Endothelial cell of umbilical vein (primary cell): Measurements from ENCODE around the gene KRTAP26-1. TPM values are rescaled to one million over a fixed set of nuclear protein-coding genes. Genes with fewer than 3 reads are reported as not detected.

Experiments used
- BruUV-seq: library from RNA; stranded (reverse); fragments of 400-500 nt; replicated peaks from 2 replicates; lab custom pipeline; 2021; lab: Mats Ljungman, UMichigan
- CTCF ChIA-PET: fragments of 300-600, 350-600 bp; sonication (Branson Sonifier 250); formaldehyde crosslinking; loops from one replicate; lab custom pipeline; 2021; ENCODE audit warnings: antibody characterized with exemption, inconsistent platforms; lab: Charles Lee
- POLR2A ChIA-PET: fragments of 300-600, 350-600 bp; sonication (Branson Sonifier 250); formaldehyde crosslinking; loops from one replicate; lab custom pipeline; 2021; ENCODE audit warnings: antibody characterized with exemption, inconsistent platforms; lab: Charles Lee
- DNase-seq: peaks from one replicate; pipeline ENCODE4 v3.0.0-alpha.2; 2011; ENCODE audit warnings: low read depth, low spot score
- FAIRE-seq: peaks from 2 replicates; lab custom pipeline; 2011; peaks lifted over from hg19 to GRCh38; lab: Jason Lieb, UNC
- H2AFZ ChIP-seq: 2 replicates; pipeline ENCODE4 v1.6.0; 2012; ENCODE audit warnings: low read depth, low read length, control low read depth, inconsistent platforms
- H3K27ac ChIP-seq: 2 replicates; pipeline ENCODE4 v1.5.1; 2011; ENCODE audit warnings: low read depth, mild to moderate bottlenecking, control low read depth, low read length, moderate library complexity; ENCODE audit not compliant: insufficient read depth
- H3K27me3 ChIP-seq, 2 experiments: 2 replicates each; pipeline versions ENCODE4 v1.6.0 to v1.6.1; 2011; ENCODE audit warnings: low read length in 2 of 2, mixed read lengths in 1 of 2; ENCODE audit not compliant: control insufficient read depth in 2 of 2, insufficient read depth in 2 of 2
- H3K36me3 ChIP-seq, 2 experiments: 2 replicates in 1 of 2; 3 replicates in 1 of 2; pipeline ENCODE4 v1.5.1; 2011; ENCODE audit warnings: low read length in 2 of 2, mild to moderate bottlenecking in 1 of 2, moderate library complexity in 1 of 2; ENCODE audit not compliant: control insufficient read depth in 2 of 2, insufficient read depth in 2 of 2; ENCODE audit errors: extremely low read depth in 1 of 2
- H3K4me1 ChIP-seq: 3 replicates; pipeline ENCODE4 v1.5.1; 2011; ENCODE audit warnings: mild to moderate bottlenecking, low read length; ENCODE audit not compliant: control insufficient read depth, insufficient read depth; ENCODE audit errors: extremely low read depth
- H3K4me2 ChIP-seq: 2 replicates; pipeline ENCODE4 v1.6.1; 2011; ENCODE audit warnings: low read length, control low read depth, mixed read lengths; ENCODE audit not compliant: insufficient read depth
- H3K4me3 ChIP-seq, 3 experiments: fragments of 200-600 bp in 1 of 3; sonication (generic), shearing (Covaris generic) in 1 of 3; replicated peaks in 1 of 3; 2 replicates each; pipeline ENCODE4 v1.5.1; 2011 to 2016; ENCODE audit warnings: control low read depth in 3 of 3, low read length in 3 of 3, mild to moderate bottlenecking in 2 of 3, inconsistent platforms in 1 of 3, low read depth in 1 of 3, moderate library complexity in 1 of 3; ENCODE audit not compliant: insufficient read depth in 1 of 3
- H3K79me2 ChIP-seq: 2 replicates; pipeline ENCODE4 v1.6.0; 2012; ENCODE audit warnings: low read length, inconsistent platforms; ENCODE audit not compliant: control insufficient read depth, insufficient read depth
- H3K9ac ChIP-seq: replicated peaks from 2 replicates; pipeline ENCODE3; 2011; ENCODE audit warnings: low read length, control low read depth; ENCODE audit not compliant: insufficient read depth; ENCODE audit errors: extremely low read depth
- H3K9me1 ChIP-seq: replicated peaks from 3 replicates; pipeline ENCODE4 v1.6.0; 2011; ENCODE audit warnings: mild to moderate bottlenecking, low read length; ENCODE audit not compliant: control insufficient read depth, insufficient read depth; ENCODE audit errors: extremely low read depth
- H3K9me3 ChIP-seq: replicated peaks from 2 replicates; pipeline ENCODE4 v1.5.1; 2012; ENCODE audit warnings: low read length, inconsistent platforms; ENCODE audit not compliant: control insufficient read depth, insufficient read depth
- H4K20me1 ChIP-seq: replicated peaks from 2 replicates; pipeline ENCODE3; 2011; ENCODE audit warnings: mild to moderate bottlenecking, low read length; ENCODE audit not compliant: control insufficient read depth, insufficient read depth; ENCODE audit errors: extremely low read depth
- EZH2 ChIP-seq: IDR thresholded peaks from 2 replicates; pipeline ENCODE4 v1.6.1; 2012; ENCODE audit warnings: borderline replicate concordance, low read depth, mild to moderate bottlenecking, moderate library complexity, low read length, inconsistent platforms; ENCODE audit not compliant: severe bottlenecking
- FOS ChIP-seq: IDR thresholded peaks from 2 replicates; pipeline ENCODE4 v1.6.1; 2011; ENCODE audit warnings: mild to moderate bottlenecking, low read length, moderate library complexity, borderline replicate concordance; ENCODE audit not compliant: insufficient read depth
- GATA2 ChIP-seq: IDR thresholded peaks from 2 replicates; pipeline ENCODE4 v1.7.0; 2011; ENCODE audit warnings: low read depth, mild to moderate bottlenecking, moderate library complexity, mixed read lengths, low read length; ENCODE audit not compliant: insufficient read length, insufficient read depth
- JUN ChIP-seq: IDR thresholded peaks from 2 replicates; pipeline ENCODE4 v1.6.1; 2011; ENCODE audit warnings: borderline replicate concordance, low read depth; ENCODE audit not compliant: insufficient read length, insufficient read depth
- MYC ChIP-seq: IDR thresholded peaks from one replicate; pipeline ENCODE4 v1.6.1; 2011; ENCODE audit warnings: mild to moderate bottlenecking, low read depth, low read length
- POLR2A ChIP-seq: IDR thresholded peaks from 2 replicates; pipeline ENCODE4 v1.6.1; 2012; ENCODE audit warnings: low read depth, mild to moderate bottlenecking, control low read depth, low read length
- POLR2AphosphoS5 ChIP-seq: IDR thresholded peaks from 2 replicates; pipeline ENCODE4 v1.6.1; 2012; ENCODE audit warnings: low read depth, mild to moderate bottlenecking, control low read depth, low read length, moderate library complexity; ENCODE audit not compliant: insufficient read depth
- dilution Hi-C: fragments of 300-500 bp; cut with MboI; formaldehyde crosslinking; loops from one replicate; pipeline ENCODE4 v1.15.0; 2019; ENCODE audit warnings: low sequenced_read_pairs; ENCODE audit not compliant: extremely low pct_ligation_motif_present
- intact Hi-C: fragments of 100-400 bp; cut with micrococcal nuclease; formaldehyde crosslinking; loops from one replicate; pipeline ENCODE4 v1.10.0; 2022
- polyA plus RNA-seq, 4 experiments: library from polyadenylated mRNA; depleted of rRNA in 3 of 4; stranded (reverse) in 3 of 4; unstranded in 1 of 4; fragments of >200 nt; gene quantifications; 2 replicates each; pipeline versions ENCODE4 v1.2.1 to v1.2.3, GENCODE V29; 2011 to 2012; ENCODE audit warnings: missing spikeins in 1 of 4
- total RNA-seq: library from RNA; stranded (reverse); gene quantifications from 2 replicates; pipeline ENCODE4 v1.2.3, GENCODE V29; 2021
- TF ChIP-seq, protein P1 (sequence below), 2 donors: IDR thresholded peaks; 1 replicate in 1 of 2; 2 replicates in 1 of 2; pipeline ENCODE4 v1.5.1; 2011; ENCODE audit warnings: low read length in 2 of 2, mild to moderate bottlenecking in 2 of 2, moderate library complexity in 2 of 2, control low read depth in 1 of 2, inconsistent platforms in 1 of 2, low read depth in 1 of 2; ENCODE audit not compliant: insufficient read depth in 1 of 2; ENCODE audit errors: extremely low read depth in 1 of 2
- TF ChIP-seq, protein P2 (sequence below): IDR thresholded peaks from 2 replicates; pipeline ENCODE4 v1.6.1; 2011; ENCODE audit not compliant: insufficient read depth, insufficient read length

Gene KRTAP26-1
- total and polyA plus RNA-seq, 2 donors (not counting 3 experiments of a cell fraction or from before 2014, with no cell fraction given) = not detected

DNA sequence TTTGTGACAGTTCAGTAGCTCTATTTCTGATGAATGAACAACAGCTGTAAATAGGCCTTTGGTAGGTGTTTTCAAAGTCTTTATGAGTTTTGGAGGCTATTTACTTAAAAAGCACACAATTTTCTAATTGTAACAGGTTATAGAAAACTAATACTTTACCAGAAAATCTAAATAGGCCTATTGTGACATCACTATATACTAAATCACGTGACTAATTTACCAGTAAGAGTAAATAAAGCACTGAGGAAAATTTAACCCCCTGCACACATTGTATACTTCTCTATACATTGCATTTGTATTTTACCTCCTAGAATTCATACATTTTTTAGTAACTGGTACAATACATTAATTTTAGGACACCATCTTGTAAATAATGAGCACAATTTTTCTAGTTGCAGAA, 15.0 kb downstream of the KRTAP26-1 start:
- Histone ChIP-seq H4K20me1 (no peaks in the 10 kb centered on the region), H2AFZ (no peak overlapping the region), H3K9me1 (no peaks in the 10 kb centered on the region), H3K9me3 (peaks cover 7% of the 10 kb centered on the region), H3K4me2 (no peak overlapping the region), H3K27ac (no peak overlapping the region), H3K79me2 (no peaks in the 10 kb centered on the region), H3K27me3 (no peaks in the 10 kb centered on the region), H3K9ac (no peak overlapping the region), H3K4me3 (no peak overlapping the region), H3K4me1 (no peaks in the 10 kb centered on the region), H3K36me3 (no peaks in the 10 kb centered on the region)
- intact Hi-C loops (no loop called here), dilution Hi-C loops (no loop called here)
- no peak for FAIRE-seq
- ChIA-PET CTCF (no interaction called here), POLR2A (no interaction called here)
- no TSS peak for BruUV-seq
- no peak for TF ChIP-seq MYC
- TF ChIP-seq POLR2A = no peak
- no peak for TF ChIP-seq GATA2
- no peak for TF ChIP-seq EZH2
- TF ChIP-seq, protein P1, sequence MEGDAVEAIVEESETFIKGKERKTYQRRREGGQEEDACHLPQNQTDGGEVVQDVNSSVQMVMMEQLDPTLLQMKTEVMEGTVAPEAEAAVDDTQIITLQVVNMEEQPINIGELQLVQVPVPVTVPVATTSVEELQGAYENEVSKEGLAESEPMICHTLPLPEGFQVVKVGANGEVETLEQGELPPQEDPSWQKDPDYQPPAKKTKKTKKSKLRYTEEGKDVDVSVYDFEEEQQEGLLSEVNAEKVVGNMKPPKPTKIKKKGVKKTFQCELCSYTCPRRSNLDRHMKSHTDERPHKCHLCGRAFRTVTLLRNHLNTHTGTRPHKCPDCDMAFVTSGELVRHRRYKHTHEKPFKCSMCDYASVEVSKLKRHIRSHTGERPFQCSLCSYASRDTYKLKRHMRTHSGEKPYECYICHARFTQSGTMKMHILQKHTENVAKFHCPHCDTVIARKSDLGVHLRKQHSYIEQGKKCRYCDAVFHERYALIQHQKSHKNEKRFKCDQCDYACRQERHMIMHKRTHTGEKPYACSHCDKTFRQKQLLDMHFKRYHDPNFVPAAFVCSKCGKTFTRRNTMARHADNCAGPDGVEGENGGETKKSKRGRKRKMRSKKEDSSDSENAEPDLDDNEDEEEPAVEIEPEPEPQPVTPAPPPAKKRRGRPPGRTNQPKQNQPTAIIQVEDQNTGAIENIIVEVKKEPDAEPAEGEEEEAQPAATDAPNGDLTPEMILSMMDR (IDR thresholded peaks at IDR 0.05; ENCODE audit: extremely low read depth in 1 of 2, insufficient read depth in 1 of 2, low read depth in 1 of 2, low read length in 2 of 2) = no peak
- TF ChIP-seq FOS = no peak
- TF ChIP-seq JUN = no peak
- TF ChIP-seq, protein P2, sequence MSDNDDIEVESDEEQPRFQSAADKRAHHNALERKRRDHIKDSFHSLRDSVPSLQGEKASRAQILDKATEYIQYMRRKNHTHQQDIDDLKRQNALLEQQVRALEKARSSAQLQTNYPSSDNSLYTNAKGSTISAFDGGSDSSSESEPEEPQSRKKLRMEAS = no peak
- TF ChIP-seq POLR2AphosphoS5 = no peak
- no peak for DNase-seq
